H1 (cell line): ENCODE measurements around the gene RNU5D-1. TPM values are rescaled to one million over a fixed set of nuclear protein-coding genes. Genes with fewer than 3 reads are reported as not detected.

Experiments
- BRCA1 ChIP-seq: IDR thresholded peaks from 2 replicates; pipeline ENCODE4 v1.6.1; 2012; ENCODE audit warnings: low read depth, low read length, improper control_type of control experiment
- CBX8 ChIP-seq: fragments of 300-800, 300-1000 bp; sonication (generic); IDR thresholded peaks from 2 replicates; pipeline ENCODE4 v1.7.1; 2016; ENCODE audit warnings: low read depth, low read length, borderline replicate concordance
- KDM1A ChIP-seq: fragments of 200-600, 300-600 bp; sonication (generic); IDR thresholded peaks from 2 replicates; pipeline ENCODE4 v1.7.1; 2016; ENCODE audit warnings: mild to moderate bottlenecking, low read length, borderline replicate concordance
- SRF ChIP-seq: IDR thresholded peaks from 2 replicates; pipeline ENCODE4 v1.6.1; 2011; ENCODE audit warnings: mild to moderate bottlenecking, low read depth, low read length, moderate library complexity
- polyA plus RNA-seq, 7 experiments: library from polyadenylated mRNA; depleted of rRNA in 3 of 7; stranded (reverse) in 5 of 7; unstranded in 2 of 7; fragments of >200 nt in 5 of 7; fragments of 200-250 nt in 2 of 7; gene quantifications; 1 replicate in 5 of 7; 2 replicates in 1 of 7; 4 replicates in 1 of 7; pipeline versions ENCODE4 v1.2.1 to v1.2.3, GENCODE V29; 2011 to 2013; ENCODE audit warnings: missing spikeins in 2 of 7, mixed read lengths in 2 of 7
- total RNA-seq: library from RNA; stranded (reverse); fragmentation: NEBNext Ultra II Directional; extraction: Animal tissue kit (Norgen Biotek cat#: 25700); gene quantifications from 2 replicates; pipeline ENCODE4 v1.2.1, GENCODE V29; 2021
- TF ChIP-seq, protein P1 (sequence below): fragments of 300-600 bp; sonication (generic); IDR thresholded peaks from 2 replicates; pipeline ENCODE4 v1.7.1; 2012; ENCODE audit warnings: low read length, moderate library complexity, mild to moderate bottlenecking, inconsistent platforms; ENCODE audit not compliant: insufficient replicate concordance
- TF ChIP-seq, protein P2 (sequence below): IDR thresholded peaks from 2 replicates; pipeline ENCODE4 v1.6.1; 2011; ENCODE audit warnings: low read length, improper control_type of control experiment

The RNU5D-1 gene
- total and polyA plus RNA-seq, 2 of the 8 experiments (the other 6 are each of a cell fraction or from before 2014, with no cell fraction given): under 0.01 TPM; not detected in 1

DNA sequence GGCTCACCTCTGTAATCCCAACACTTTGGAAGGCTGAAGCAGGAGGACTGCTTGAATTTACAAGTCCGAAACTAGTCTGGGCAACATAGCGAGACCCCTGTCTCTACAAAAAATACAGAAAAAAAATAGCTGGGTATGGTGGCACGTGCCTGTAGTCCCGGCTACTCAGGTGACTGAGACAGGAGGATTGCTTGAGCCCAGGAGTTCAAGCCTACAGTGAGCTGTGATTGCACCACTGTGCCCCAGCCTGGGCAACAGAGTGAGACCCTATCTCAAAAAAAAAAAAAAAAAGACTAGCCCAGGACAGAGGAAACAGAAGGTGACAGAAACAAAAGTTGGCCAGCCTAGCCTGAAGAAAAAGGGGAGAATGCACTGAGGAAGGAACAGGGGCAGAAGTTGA lies 35.3 kb downstream of the RNU5D-1 start (continued):
- TF ChIP-seq, protein P1, sequence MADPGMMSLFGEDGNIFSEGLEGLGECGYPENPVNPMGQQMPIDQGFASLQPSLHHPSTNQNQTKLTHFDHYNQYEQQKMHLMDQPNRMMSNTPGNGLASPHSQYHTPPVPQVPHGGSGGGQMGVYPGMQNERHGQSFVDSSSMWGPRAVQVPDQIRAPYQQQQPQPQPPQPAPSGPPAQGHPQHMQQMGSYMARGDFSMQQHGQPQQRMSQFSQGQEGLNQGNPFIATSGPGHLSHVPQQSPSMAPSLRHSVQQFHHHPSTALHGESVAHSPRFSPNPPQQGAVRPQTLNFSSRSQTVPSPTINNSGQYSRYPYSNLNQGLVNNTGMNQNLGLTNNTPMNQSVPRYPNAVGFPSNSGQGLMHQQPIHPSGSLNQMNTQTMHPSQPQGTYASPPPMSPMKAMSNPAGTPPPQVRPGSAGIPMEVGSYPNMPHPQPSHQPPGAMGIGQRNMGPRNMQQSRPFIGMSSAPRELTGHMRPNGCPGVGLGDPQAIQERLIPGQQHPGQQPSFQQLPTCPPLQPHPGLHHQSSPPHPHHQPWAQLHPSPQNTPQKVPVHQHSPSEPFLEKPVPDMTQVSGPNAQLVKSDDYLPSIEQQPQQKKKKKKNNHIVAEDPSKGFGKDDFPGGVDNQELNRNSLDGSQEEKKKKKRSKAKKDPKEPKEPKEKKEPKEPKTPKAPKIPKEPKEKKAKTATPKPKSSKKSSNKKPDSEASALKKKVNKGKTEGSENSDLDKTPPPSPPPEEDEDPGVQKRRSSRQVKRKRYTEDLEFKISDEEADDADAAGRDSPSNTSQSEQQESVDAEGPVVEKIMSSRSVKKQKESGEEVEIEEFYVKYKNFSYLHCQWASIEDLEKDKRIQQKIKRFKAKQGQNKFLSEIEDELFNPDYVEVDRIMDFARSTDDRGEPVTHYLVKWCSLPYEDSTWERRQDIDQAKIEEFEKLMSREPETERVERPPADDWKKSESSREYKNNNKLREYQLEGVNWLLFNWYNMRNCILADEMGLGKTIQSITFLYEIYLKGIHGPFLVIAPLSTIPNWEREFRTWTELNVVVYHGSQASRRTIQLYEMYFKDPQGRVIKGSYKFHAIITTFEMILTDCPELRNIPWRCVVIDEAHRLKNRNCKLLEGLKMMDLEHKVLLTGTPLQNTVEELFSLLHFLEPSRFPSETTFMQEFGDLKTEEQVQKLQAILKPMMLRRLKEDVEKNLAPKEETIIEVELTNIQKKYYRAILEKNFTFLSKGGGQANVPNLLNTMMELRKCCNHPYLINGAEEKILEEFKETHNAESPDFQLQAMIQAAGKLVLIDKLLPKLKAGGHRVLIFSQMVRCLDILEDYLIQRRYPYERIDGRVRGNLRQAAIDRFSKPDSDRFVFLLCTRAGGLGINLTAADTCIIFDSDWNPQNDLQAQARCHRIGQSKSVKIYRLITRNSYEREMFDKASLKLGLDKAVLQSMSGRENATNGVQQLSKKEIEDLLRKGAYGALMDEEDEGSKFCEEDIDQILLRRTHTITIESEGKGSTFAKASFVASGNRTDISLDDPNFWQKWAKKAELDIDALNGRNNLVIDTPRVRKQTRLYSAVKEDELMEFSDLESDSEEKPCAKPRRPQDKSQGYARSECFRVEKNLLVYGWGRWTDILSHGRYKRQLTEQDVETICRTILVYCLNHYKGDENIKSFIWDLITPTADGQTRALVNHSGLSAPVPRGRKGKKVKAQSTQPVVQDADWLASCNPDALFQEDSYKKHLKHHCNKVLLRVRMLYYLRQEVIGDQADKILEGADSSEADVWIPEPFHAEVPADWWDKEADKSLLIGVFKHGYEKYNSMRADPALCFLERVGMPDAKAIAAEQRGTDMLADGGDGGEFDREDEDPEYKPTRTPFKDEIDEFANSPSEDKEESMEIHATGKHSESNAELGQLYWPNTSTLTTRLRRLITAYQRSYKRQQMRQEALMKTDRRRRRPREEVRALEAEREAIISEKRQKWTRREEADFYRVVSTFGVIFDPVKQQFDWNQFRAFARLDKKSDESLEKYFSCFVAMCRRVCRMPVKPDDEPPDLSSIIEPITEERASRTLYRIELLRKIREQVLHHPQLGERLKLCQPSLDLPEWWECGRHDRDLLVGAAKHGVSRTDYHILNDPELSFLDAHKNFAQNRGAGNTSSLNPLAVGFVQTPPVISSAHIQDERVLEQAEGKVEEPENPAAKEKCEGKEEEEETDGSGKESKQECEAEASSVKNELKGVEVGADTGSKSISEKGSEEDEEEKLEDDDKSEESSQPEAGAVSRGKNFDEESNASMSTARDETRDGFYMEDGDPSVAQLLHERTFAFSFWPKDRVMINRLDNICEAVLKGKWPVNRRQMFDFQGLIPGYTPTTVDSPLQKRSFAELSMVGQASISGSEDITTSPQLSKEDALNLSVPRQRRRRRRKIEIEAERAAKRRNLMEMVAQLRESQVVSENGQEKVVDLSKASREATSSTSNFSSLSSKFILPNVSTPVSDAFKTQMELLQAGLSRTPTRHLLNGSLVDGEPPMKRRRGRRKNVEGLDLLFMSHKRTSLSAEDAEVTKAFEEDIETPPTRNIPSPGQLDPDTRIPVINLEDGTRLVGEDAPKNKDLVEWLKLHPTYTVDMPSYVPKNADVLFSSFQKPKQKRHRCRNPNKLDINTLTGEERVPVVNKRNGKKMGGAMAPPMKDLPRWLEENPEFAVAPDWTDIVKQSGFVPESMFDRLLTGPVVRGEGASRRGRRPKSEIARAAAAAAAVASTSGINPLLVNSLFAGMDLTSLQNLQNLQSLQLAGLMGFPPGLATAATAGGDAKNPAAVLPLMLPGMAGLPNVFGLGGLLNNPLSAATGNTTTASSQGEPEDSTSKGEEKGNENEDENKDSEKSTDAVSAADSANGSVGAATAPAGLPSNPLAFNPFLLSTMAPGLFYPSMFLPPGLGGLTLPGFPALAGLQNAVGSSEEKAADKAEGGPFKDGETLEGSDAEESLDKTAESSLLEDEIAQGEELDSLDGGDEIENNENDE: no peak
- TF ChIP-seq CBX8 (no peak), KDM1A (no peak), SRF (no peak), BRCA1 (no peak)
- TF ChIP-seq, protein P2, sequence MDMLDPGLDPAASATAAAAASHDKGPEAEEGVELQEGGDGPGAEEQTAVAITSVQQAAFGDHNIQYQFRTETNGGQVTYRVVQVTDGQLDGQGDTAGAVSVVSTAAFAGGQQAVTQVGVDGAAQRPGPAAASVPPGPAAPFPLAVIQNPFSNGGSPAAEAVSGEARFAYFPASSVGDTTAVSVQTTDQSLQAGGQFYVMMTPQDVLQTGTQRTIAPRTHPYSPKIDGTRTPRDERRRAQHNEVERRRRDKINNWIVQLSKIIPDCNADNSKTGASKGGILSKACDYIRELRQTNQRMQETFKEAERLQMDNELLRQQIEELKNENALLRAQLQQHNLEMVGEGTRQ: no peak
- TF ChIP-seq, all 59 proteins: peak for 0
